SIG-M5 (cell line): ENCODE measurements around the gene MT1B.

Experiments used
- DNase-seq: peaks from one replicate; lab custom pipeline; 2025; lab: John Stamatoyannopoulos, UW

MT1B gene

DNA sequence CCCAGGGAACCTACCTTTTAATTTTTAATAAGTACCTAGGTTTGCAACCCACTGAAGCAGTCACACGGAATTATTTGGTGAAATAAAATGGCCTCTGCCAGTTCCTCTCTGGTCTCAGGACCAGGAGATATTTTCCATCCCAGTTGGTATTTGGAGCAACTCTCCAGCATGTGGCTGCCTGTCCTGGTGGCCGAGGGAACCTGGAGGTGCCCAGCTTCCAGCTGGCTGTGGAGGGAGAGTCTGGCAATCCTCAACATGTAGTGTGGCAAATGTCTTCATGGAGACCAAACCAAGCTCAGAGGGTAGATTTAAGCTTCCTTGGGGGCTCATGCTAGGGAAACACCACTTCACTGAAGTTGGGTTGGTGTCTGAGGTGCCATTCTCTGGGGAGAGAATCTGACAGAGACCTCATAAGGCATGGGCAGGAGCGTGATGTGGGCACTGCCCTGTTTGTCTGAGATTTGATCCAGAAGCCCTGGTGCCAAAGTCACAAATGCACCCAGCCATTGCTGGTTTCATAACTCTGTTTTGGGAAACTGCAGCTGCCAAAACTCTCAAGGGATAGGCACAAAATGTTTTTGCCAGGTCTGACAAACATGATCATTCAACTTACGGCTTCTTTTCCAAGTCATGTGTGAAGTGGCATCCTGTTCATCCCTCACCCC, 33.4 kb downstream of the MT1B start:
- no peak for DNase-seq

- DNase-seq: no peak
Observed at GRCh38 chr16:56686758-56687157, 35.1 kb downstream of the MT1B start.

- no peak for DNase-seq
Observed at GRCh38 chr16:56688762-56689161, 37.1 kb downstream of the MT1B start.

DNA sequence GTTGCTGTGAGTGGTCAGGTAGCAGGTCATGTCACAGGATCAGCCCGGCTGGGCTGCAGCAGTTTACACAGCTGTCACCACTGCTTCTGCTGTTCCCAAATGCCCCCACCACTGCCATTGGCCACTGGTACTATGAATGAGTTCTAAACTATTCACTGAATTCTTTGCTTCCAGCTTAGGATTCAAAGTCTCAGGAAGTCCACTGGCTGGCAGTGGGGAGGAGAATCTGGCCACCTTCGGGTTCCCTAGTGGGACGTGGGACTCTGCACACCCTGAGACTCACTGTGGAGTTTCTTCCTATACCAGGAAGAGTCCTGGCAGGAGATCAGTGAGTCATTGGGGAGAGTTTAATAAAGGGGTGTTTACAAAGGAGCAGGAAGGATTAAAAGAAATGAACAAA, 37.5 kb downstream of the MT1B start:
- DNase-seq: no peak

- no peak for DNase-seq
Observed at GRCh38 chr16:56690420-56691122, 38.9 kb downstream of the MT1B start.

- no peak for DNase-seq
Observed at GRCh38 chr16:56691885-56692284, 40.2 kb downstream of the MT1B start.

DNA sequence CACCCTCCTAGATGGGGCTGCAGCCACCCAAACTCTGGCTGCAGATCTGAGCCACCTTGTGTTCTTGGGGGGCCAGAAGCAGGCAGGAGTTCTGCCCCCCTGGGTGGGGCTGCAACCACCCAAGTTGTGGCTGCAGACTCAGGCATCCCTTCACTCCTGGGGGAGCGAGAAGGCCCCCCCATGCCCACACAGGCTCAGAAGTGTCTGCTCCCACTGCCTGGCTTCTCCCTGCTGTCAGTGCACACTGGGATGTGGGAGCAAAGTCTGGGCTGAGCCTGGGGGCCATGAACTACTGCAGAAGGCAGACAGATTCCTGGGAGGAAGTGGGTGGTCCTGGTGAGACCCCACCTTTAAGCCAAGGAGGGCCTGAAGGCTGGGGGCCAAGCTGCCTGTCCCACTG, 43.6 kb downstream of the MT1B start:
- no peak for DNase-seq

DNA sequence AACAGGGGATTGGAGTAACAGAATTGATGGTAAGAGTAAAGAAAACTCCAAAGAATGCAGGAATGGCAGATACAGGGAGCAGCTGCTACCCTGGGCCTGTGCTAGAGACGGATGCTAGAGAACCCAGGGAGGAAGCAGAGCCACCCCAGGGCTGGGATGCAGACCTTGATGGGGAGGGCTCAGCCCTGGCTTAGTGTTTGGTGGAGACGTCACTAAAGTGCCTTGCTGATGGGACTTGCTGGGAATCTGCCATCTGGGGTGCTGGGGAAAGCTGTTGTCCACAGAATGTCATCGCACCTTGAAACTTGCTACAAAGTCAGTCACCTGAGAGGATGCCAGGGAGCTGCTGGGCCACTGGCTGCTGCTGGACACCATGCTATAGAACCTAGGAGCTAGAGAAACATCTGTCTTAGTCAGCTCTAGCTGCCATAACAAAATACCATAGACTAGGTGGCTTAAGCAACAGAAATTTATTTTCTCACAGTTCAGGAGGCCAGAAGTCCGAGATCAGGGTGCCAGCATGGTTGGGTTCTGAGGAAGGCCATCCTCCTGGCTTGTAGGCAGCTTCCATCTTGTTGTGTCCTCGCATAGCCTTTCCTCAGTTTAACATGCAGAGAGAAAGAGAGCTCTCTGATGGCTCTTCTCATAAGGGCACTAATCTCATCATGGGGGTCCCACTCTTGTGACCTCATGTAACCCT, 45.9 kb downstream of the MT1B start:
- DNase-seq: no peak

GRCh38 chr16:56700195-56700594, 48.5 kb downstream of the MT1B start:
- no peak for DNase-seq

GRCh38 chr16:56700631-56701030, 48.9 kb downstream of the MT1B start:
- no peak for DNase-seq

GRCh38 chr16:56701534-56701933, 49.8 kb downstream of the MT1B start:
- no peak for DNase-seq
